ENCODE data around the gene CUL4A.

DNA sequence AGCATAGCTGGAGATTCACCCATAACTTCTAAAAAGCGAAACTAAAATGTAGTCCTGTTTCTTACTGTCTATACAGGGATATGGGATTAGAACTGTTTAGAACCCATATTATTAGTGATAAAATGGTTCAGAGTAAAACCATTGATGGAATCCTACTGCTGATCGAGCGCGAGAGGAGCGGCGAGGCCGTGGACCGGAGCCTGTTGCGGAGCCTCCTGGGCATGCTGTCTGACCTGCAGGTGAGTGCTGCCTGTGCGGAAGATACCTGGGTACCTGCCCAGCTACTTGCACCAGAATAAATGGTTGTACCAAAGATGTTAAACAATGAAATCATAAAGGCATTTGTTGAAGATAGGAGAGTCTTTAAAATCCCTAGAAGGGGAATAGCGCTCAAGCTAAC is 23.7 kb downstream of the CUL4A start:
- TF ChIP-seq, protein P1, sequence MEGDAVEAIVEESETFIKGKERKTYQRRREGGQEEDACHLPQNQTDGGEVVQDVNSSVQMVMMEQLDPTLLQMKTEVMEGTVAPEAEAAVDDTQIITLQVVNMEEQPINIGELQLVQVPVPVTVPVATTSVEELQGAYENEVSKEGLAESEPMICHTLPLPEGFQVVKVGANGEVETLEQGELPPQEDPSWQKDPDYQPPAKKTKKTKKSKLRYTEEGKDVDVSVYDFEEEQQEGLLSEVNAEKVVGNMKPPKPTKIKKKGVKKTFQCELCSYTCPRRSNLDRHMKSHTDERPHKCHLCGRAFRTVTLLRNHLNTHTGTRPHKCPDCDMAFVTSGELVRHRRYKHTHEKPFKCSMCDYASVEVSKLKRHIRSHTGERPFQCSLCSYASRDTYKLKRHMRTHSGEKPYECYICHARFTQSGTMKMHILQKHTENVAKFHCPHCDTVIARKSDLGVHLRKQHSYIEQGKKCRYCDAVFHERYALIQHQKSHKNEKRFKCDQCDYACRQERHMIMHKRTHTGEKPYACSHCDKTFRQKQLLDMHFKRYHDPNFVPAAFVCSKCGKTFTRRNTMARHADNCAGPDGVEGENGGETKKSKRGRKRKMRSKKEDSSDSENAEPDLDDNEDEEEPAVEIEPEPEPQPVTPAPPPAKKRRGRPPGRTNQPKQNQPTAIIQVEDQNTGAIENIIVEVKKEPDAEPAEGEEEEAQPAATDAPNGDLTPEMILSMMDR (IDR thresholded peaks at IDR 0.05) = no peak
- TF ChIP-seq POLR2A (IDR thresholded peaks at IDR 0.05) = no peak

All from upper lobe of left lung (tissue), 4 donors.